Right lobe of liver (tissue), 6 donors: Measurements from ENCODE around the gene TP53BP1. TPM values are rescaled to one million over a fixed set of nuclear protein-coding genes. Genes with fewer than 3 reads are reported as not detected.

ENCODE experiments used
- ATAC-seq, 4 donors: fragments of 200-7000 bp; cut with Tn5 transposase; one replicate each; pipeline ENCODE4 v1.9.1; 2020; ENCODE audit warnings: mild to moderate bottlenecking in 4 of 4, moderate library complexity in 4 of 4
- DNase-seq, 3 donors: peaks; one replicate each; pipeline ENCODE4 v3.0.0-alpha.2; 2020
- H3K27ac ChIP-seq, 3 donors: fragments of 200-600 bp; one replicate each; pipeline ENCODE4 v1.8.0; 2022
- H3K27me3 ChIP-seq, 2 donors: fragments of 200-600 bp; one replicate each; pipeline ENCODE4 v1.8.0; 2022
- H3K36me3 ChIP-seq, 4 donors: fragments of 200-600 bp; sonication (generic) in 1 of 4; one replicate each; pipeline versions ENCODE4 v1.5.1 to v1.8.0; 2017 to 2022; ENCODE audit warnings: control low read depth in 1 of 4
- H3K4me1 ChIP-seq, 4 donors: fragments of 200-600 bp; sonication (generic) in 1 of 4; one replicate each; pipeline versions ENCODE4 v1.5.1 to v1.8.0; 2017 to 2022; ENCODE audit warnings: control low read depth in 1 of 4
- H3K4me3 ChIP-seq, 3 donors: fragments of 200-600 bp; one replicate each; pipeline ENCODE4 v1.8.0; 2022
- H3K9me3 ChIP-seq, 4 donors: fragments of 200-600 bp; sonication (generic) in 1 of 4; one replicate each; pipeline versions ENCODE4 v1.5.1 to v1.8.0; 2017 to 2022; ENCODE audit warnings: control low read depth in 1 of 4
- CTCF ChIP-seq, 4 donors: fragments of 200-600 bp in 3 of 4; fragments of 450-650 bp in 1 of 4; IDR thresholded peaks; one replicate each; pipeline versions ENCODE4 v1.5.1 to v1.8.0; 2016 to 2022; ENCODE audit warnings: antibody characterized with exemption in 4 of 4, mild to moderate bottlenecking in 2 of 4
- POLR2A ChIP-seq: fragments of 450-650 bp; IDR thresholded peaks from one replicate; pipeline ENCODE4 v1.6.1; 2017; ENCODE audit warnings: antibody characterized with exemption, mild to moderate bottlenecking
- WGBS: methylation state at CpG from one replicate; pipeline ENCODE4 v1.1.6; 2018; ENCODE audit warnings: low coverage, low lambda C conversion rate; ENCODE audit not compliant: insufficient coverage; ENCODE audit errors: missing lambda C conversion rate; 5-methylcytosine and 5-hydroxymethylcytosine counted together
- intact Hi-C, 2 donors: fragments of 100-400 bp; cut with DNase I; formaldehyde crosslinking; loops; one replicate each; pipeline versions ENCODE4 v1.11.2 to v1.14.1; 2022
- total RNA-seq, 6 experiments: library from RNA; depleted of rRNA in 2 of 6; stranded (reverse); fragments of >200 nt in 2 of 6; fragmentation: NEBNext Ultra II Directional in 3 of 6; extraction: Animal tissue kit (Norgen Biotek cat#: 25700) in 3 of 6; gene quantifications; one replicate each; pipeline versions ENCODE4 v1.1.0 to v1.2.4, GENCODE V29; 2016 to 2023
- donor health status: DM: no; HTN: yes; CAD: no.
- donor health status: DM: no; HTN: no; CAD: no.
- donor health status: DM: no; HTN: no; CAD: no.
- donor health status: DM: no; HTN: yes; CAD: no.
- donor health status: DM: no; HTN: yes; CAD: no.

TP53BP1 gene
- total RNA-seq, 6 experiments from 2014 or later = 4.9 to 12.2 (median 10.8) TPM

- DNase-seq (no peak), ATAC-seq (no peak)
- TF ChIP-seq POLR2A = no peak
- no peak for TF ChIP-seq CTCF (IDR thresholded peaks at IDR 0.05)
- no peaks in the 10 kb centered on the region for H3K27me3 ChIP-seq
- H3K36me3 ChIP-seq = no peaks in the 10 kb centered on the region
- intact Hi-C loops = no loop called here
- no peaks in the 10 kb centered on the region for H3K9me3 ChIP-seq
- WGBS = no CpG with 5 or more reads among the region's 1 CpG
- H3K4me3 ChIP-seq = no peak overlapping the region
- peaks cover 0 to 5% (median 0%) of the 10 kb centered on the region in 4 donors for H3K4me1 ChIP-seq
- H3K27ac ChIP-seq = no peak overlapping the region
Measured at GRCh38 chr15:43508421-43508820, 15.5 kb upstream of the TP53BP1 start.

GRCh38 chr15:43505738-43506137 lies 12.8 kb upstream of the TP53BP1 start:
- Histone ChIP-seq H3K36me3 (no peaks in the 10 kb centered on the region), H3K9me3 (no peaks in the 10 kb centered on the region), H3K27me3 (no peaks in the 10 kb centered on the region), H3K4me3 (no peak overlapping the region), H3K27ac (no peak overlapping the region), H3K4me1 (no peaks in the 10 kb centered on the region)
- 67% methylated on average over 1 of the region's 1 CpG for WGBS
- intact Hi-C loops = no loop called here
- DNase-seq = no peak
- no peak for TF ChIP-seq POLR2A
- no peak for TF ChIP-seq CTCF (IDR thresholded peaks at IDR 0.05)
- no peak for ATAC-seq

GRCh38 chr15:43499635-43500034 lies 6.7 kb upstream of the TP53BP1 start:
- WGBS = 80% methylated on average over 1 of the region's 1 CpG
- H3K9me3 ChIP-seq = no peaks in the 10 kb centered on the region
- H3K36me3 ChIP-seq = no peaks in the 10 kb centered on the region
- no peaks in the 10 kb centered on the region for H3K27me3 ChIP-seq
- H3K4me3 ChIP-seq = no peak overlapping the region
- H3K27ac ChIP-seq = no peak overlapping the region
- intact Hi-C loops = no loop called here
- ATAC-seq (no peak), DNase-seq (no peak)
- no peaks in the 10 kb centered on the region for H3K4me1 ChIP-seq
- TF ChIP-seq POLR2A = no peak
- no peak for TF ChIP-seq CTCF (IDR thresholded peaks at IDR 0.05)

- Histone ChIP-seq H3K4me1 (no peaks in the 10 kb centered on the region), H3K36me3 (no peaks in the 10 kb centered on the region), H3K27ac (no peak overlapping the region), H3K4me3 (no peak overlapping the region), H3K9me3 (no peaks in the 10 kb centered on the region), H3K27me3 (no peaks in the 10 kb centered on the region)
- DNase-seq (no peak), ATAC-seq (no peak)
- intact Hi-C loops = no loop called here
- TF ChIP-seq POLR2A (no peak), CTCF (IDR thresholded peaks at IDR 0.05) (no peak)
- WGBS = 90% methylated on average over 3 of the region's 3 CpGs
Measured at GRCh38 chr15:43498990-43499389, 6.0 kb upstream of the TP53BP1 start.
